Neural cell (in vitro differentiated cells): ENCODE measurements around the gene GINS1. TPM values are rescaled to one million over a fixed set of nuclear protein-coding genes. Genes with fewer than 3 reads are reported as not detected.

Experiments
- H2AFZ ChIP-seq: fragments of 200-600, 300-800 bp; sonication (generic), shearing (Covaris generic); 2 replicates; pipeline ENCODE4 v1.6.0; 2014; ENCODE audit warnings: low read depth, mild to moderate bottlenecking, antibody characterized with exemption, low read length, moderate library complexity
- H3F3A ChIP-seq: fragments of 200-600 bp; shearing (Covaris generic); 2 replicates; pipeline ENCODE4 v1.6.1; 2016; ENCODE audit warnings: mild to moderate bottlenecking, moderate library complexity, mixed read lengths, antibody characterized with exemption, low read length; ENCODE audit not compliant: insufficient read depth, poor library complexity, severe bottlenecking
- H3K27ac ChIP-seq: fragments of 200-600, 300-800 bp; sonication (generic), shearing (Covaris generic); 2 replicates; pipeline ENCODE4 v1.5.1; 2014; ENCODE audit warnings: mild to moderate bottlenecking, low read length, moderate library complexity
- H3K27me3 ChIP-seq: fragments of 300-800, 200-600 bp; sonication (generic), shearing (Covaris generic); 2 replicates; pipeline ENCODE4 v1.6.0; 2014; ENCODE audit warnings: mild to moderate bottlenecking, low read depth, low read length, moderate library complexity; ENCODE audit not compliant: insufficient read depth
- H3K36me3 ChIP-seq: fragments of 300-800, 200-600 bp; sonication (generic), shearing (Covaris generic); 2 replicates; pipeline ENCODE4 v1.5.1; 2014; ENCODE audit warnings: mild to moderate bottlenecking, antibody characterized with exemption, low read length, moderate library complexity; ENCODE audit not compliant: insufficient read depth
- H3K4me2 ChIP-seq: fragments of 300-800, 200-600 bp; sonication (generic), shearing (Covaris generic); 2 replicates; pipeline ENCODE4 v1.6.0; 2014; ENCODE audit warnings: mild to moderate bottlenecking, low read length
- H3K4me3 ChIP-seq: fragments of 300-800, 200-600 bp; sonication (generic), shearing (Covaris generic); 2 replicates; pipeline ENCODE4 v1.5.1; 2014; ENCODE audit warnings: mild to moderate bottlenecking, low read length, moderate library complexity
- H3K79me2 ChIP-seq: fragments of 200-600 bp; shearing (Covaris generic); replicated peaks from 2 replicates; pipeline ENCODE4 v1.6.0; 2014; ENCODE audit warnings: mild to moderate bottlenecking, low read length, moderate library complexity; ENCODE audit not compliant: insufficient read depth
- H3K9ac ChIP-seq: fragments of 300-800, 200-600 bp; sonication (generic), shearing (Covaris generic); 2 replicates; pipeline ENCODE4 v1.6.1; 2016; ENCODE audit warnings: mild to moderate bottlenecking, low read length, mixed read lengths
- H3K9me2 ChIP-seq: fragments of 200-600 bp; shearing (Covaris generic); 2 replicates; pipeline ENCODE4 v1.6.1; 2016; ENCODE audit warnings: mild to moderate bottlenecking, low read length, mixed read lengths; ENCODE audit not compliant: insufficient read depth
- H3K9me3 ChIP-seq: fragments of 200-600, 300-800 bp; sonication (generic), shearing (Covaris generic); 2 replicates; pipeline ENCODE4 v1.6.1; 2016; ENCODE audit warnings: mild to moderate bottlenecking, mixed run types, low read length, moderate library complexity, mixed read lengths
- H4K20me1 ChIP-seq: fragments of 200-600 bp; shearing (Covaris generic); 2 replicates; pipeline ENCODE4 v1.6.1; 2016; ENCODE audit warnings: mild to moderate bottlenecking, mixed run types; ENCODE audit not compliant: insufficient read depth
- CTCF ChIP-seq: fragments of 450-650 bp; IDR thresholded peaks from 2 replicates; pipeline ENCODE4 v1.5.1; 2014; ENCODE audit warnings: antibody characterized with exemption, mild to moderate bottlenecking, moderate library complexity; ENCODE audit not compliant: poor library complexity, severe bottlenecking
- EP300 ChIP-seq: fragments of 450-650 bp; conservative IDR thresholded peaks from 2 replicates; pipeline ENCODE4 v1.6.1; 2014; ENCODE audit warnings: antibody characterized with exemption, mild to moderate bottlenecking, moderate library complexity; ENCODE audit not compliant: poor library complexity, severe bottlenecking
- EZH2 ChIP-seq: fragments of 200-600, 300-800 bp; shearing (Covaris generic), sonication (generic); IDR thresholded peaks from 2 replicates; pipeline ENCODE4 v1.6.1; 2014; ENCODE audit warnings: antibody characterized with exemption, low read length, borderline replicate concordance, mild to moderate bottlenecking; ENCODE audit not compliant: insufficient read depth, poor library complexity, severe bottlenecking
- MXI1 ChIP-seq: fragments of 450-650 bp; conservative IDR thresholded peaks from 2 replicates; pipeline ENCODE4 v1.6.1; 2014; ENCODE audit warnings: antibody characterized with exemption, mild to moderate bottlenecking; ENCODE audit not compliant: poor library complexity, severe bottlenecking
- POLR2AphosphoS5 ChIP-seq: IDR thresholded peaks from 2 replicates; pipeline ENCODE4 v1.6.1; 2012
- RAD21 ChIP-seq: fragments of 450-650 bp; conservative IDR thresholded peaks from 2 replicates; pipeline ENCODE4 v1.6.1; 2014; ENCODE audit warnings: antibody characterized with exemption, mild to moderate bottlenecking, moderate library complexity
- REST ChIP-seq: IDR thresholded peaks from 2 replicates; pipeline ENCODE4 v1.6.1; 2012; ENCODE audit warnings: borderline replicate concordance
- SMC3 ChIP-seq: fragments of 450-650 bp; conservative IDR thresholded peaks from 2 replicates; pipeline ENCODE4 v1.6.1; 2014; ENCODE audit warnings: antibody characterized with exemption, mild to moderate bottlenecking, moderate library complexity; ENCODE audit not compliant: poor library complexity
- TAF1 ChIP-seq: IDR thresholded peaks from 2 replicates; pipeline ENCODE4 v1.6.1; 2012; ENCODE audit warnings: low read depth
- polyA plus RNA-seq: library from polyadenylated mRNA; depleted of rRNA; stranded (reverse); fragments of >200 nt; gene quantifications from 2 replicates; pipeline ENCODE4 v1.2.3, GENCODE V29; 2014

The GINS1 gene
- polyA plus RNA-seq, 1 donor from 2014 or later: 4.5 TPM

GRCh38 chr20:25369971-25370370 is 37.5 kb upstream of the GINS1 start:
- Histone ChIP-seq H3K9me3 (peaks cover 2% of the 10 kb centered on the region), H3K9ac (no peak overlapping the region), H3K36me3 (no peaks in the 10 kb centered on the region), H3K79me2 (no peaks in the 10 kb centered on the region), H3F3A (no peaks in the 10 kb centered on the region), H3K4me2 (no peak overlapping the region), H3K4me3 (no peak overlapping the region), H3K27ac (no peak overlapping the region), H3K9me2 (no peaks in the 10 kb centered on the region), H4K20me1 (no peaks in the 10 kb centered on the region), H2AFZ (no peak overlapping the region), H3K27me3 (no peaks in the 10 kb centered on the region)
- TF ChIP-seq EZH2 (no peak), MXI1 (no peak), CTCF (no peak), POLR2AphosphoS5 (no peak), EP300 (no peak)

DNA sequence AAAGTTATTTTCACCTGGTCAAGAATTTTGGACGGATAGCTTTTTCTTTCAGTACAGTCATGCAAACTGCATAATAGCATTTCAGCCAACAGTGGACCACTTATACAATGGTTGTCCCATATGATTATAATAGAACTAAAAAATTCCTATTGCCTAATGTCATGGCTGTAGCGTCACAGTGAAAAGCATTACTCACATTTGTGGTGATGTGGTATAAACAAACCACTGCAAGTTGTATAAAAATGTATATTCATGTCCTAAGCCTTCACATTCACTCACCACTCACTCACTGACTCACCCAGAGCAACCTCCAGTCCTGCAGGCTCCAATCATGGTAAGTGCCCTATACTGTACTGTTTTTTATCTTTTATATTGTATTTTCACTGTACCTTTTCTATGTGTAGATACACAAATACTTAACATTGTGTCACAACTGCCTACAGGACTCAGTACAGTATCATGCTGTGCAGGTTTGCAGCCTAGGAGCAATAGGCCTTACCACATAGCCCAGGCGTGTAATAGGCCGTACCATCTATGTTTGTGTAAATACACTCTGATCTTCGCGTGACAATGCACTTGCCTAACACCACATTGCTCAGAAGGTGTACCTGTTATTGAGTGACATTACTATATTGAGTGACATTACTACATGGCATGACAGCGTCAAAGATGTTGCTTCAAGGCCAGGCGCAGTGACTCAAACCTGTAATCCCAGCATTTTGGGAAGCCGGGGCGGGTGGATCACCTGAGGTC is 34.7 kb upstream of the GINS1 start:
- H3K9me3 ChIP-seq: peaks cover 2% of the 10 kb centered on the region
- no peaks in the 10 kb centered on the region for H4K20me1 ChIP-seq
- no peaks in the 10 kb centered on the region for H3K36me3 ChIP-seq
- no peaks in the 10 kb centered on the region for H3K27me3 ChIP-seq
- H3K9me2 ChIP-seq: no peaks in the 10 kb centered on the region
- H3K4me2 ChIP-seq: no peak overlapping the region
- H2AFZ ChIP-seq: no peak overlapping the region
- H3K9ac ChIP-seq: no peak overlapping the region
- H3K27ac ChIP-seq: no peak overlapping the region
- no peaks in the 10 kb centered on the region for H3F3A ChIP-seq
- peaks cover 3% of the 10 kb centered on the region for H3K79me2 ChIP-seq
- TF ChIP-seq RAD21: no peak
- TF ChIP-seq CTCF: no peak
- no peak for TF ChIP-seq EZH2
- TF ChIP-seq EP300: no peak
- no peak for TF ChIP-seq POLR2AphosphoS5
- TF ChIP-seq MXI1: no peak
- no peak for TF ChIP-seq TAF1
- TF ChIP-seq SMC3: no peak
- no peak for TF ChIP-seq REST
- H3K4me3 ChIP-seq: no peak overlapping the region
